ENCODE measurements around the gene XRRA1.

Gene XRRA1

DNA sequence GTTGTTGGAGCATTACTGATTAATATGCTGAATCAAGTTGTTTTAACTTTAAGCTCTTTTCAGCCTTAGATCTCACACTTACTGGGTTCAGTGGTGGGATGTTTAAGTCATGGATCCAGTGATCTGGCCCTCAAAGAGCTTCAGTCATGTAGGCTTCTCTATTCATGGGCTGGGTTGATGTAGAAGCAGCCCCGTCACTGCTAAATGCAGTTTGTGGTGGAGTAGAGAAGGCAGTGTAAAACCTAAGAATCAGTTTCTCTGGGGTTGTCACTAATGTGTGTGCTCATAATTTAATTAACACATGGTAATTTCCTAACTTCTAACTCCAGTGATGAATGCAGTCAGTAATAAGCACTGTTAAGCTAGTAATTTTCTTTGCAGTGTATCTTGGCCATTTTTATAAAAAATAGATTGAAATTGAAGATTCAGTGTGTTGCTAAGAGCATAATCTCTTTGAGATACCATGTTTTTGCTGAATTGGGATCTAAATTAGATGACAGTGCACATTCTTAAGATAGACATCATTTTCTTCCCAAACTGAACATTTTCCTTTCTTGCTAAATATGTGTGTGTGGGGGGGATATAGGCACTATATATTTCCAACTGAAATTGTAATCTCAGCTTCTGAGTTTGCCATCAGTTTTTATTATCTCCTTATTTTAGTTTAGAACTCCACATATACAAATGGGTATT is 9.2 kb upstream of the XRRA1 start:
- Histone ChIP-seq H3K4me3 (no peak overlapping the region), H3K27ac (no peak overlapping the region)
- TF ChIP-seq, protein P1, sequence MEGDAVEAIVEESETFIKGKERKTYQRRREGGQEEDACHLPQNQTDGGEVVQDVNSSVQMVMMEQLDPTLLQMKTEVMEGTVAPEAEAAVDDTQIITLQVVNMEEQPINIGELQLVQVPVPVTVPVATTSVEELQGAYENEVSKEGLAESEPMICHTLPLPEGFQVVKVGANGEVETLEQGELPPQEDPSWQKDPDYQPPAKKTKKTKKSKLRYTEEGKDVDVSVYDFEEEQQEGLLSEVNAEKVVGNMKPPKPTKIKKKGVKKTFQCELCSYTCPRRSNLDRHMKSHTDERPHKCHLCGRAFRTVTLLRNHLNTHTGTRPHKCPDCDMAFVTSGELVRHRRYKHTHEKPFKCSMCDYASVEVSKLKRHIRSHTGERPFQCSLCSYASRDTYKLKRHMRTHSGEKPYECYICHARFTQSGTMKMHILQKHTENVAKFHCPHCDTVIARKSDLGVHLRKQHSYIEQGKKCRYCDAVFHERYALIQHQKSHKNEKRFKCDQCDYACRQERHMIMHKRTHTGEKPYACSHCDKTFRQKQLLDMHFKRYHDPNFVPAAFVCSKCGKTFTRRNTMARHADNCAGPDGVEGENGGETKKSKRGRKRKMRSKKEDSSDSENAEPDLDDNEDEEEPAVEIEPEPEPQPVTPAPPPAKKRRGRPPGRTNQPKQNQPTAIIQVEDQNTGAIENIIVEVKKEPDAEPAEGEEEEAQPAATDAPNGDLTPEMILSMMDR (IDR thresholded peaks at IDR 0.05) = no peak
- DNase-seq (ENCODE audit: low spot score) = no peak

DNA sequence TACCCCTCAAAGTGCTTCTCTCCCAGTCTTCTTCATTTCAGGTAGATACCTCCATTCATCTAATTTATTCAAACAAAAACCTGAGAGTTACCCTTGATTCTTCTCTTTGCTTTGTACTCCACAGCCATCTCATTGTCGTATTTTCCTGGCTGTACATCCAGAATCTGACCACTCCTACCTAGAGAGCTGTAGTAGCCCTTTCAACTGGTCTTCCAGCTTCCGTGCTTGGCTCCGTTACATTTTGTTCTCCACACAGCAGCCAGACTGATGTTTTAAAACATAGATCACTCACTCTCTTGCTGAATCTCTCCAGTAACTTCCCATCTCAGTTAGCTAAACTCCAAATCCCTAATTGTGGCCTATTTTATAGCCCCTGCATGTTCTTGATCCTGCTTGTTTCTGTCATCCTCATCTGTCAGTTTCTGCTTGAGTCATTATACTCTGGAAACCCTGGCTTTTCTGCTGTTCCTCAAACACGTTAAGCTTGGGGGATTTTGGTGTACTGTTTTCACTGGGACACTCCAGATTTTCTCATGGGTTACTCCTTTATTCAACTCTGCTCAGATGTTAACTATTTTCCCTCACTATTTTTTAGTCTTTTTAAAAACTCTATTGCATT is 7.6 kb upstream of the XRRA1 start:
- TF ChIP-seq, protein P1 (IDR thresholded peaks at IDR 0.05) = no peak
- no peak overlapping the region for H3K27ac ChIP-seq
- H3K4me3 ChIP-seq = no peak overlapping the region
- DNase-seq (ENCODE audit: low spot score) = no peak

DNA sequence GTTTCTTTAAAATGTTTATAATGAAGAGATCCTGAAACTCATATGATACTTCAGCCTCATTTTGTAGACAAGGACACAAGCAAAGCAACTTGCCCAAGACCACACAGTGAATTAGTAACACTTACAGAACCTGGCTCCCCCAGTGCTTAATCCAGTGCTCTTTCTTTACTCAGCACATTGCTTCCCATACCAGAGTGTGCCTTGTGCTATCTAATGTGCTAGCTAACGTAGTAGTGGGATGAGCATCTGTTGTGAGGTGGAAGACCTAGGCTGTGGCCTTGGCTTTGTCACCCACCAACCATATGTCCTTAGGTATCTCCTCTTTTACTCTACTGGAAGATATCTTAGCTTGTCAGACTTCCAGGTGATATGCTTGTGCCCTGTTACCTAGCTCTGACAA is 5.3 kb upstream of the XRRA1 start:
- no peak overlapping the region for H3K4me3 ChIP-seq
- no peak for DNase-seq (ENCODE audit: low spot score)
- H3K27ac ChIP-seq = no peak overlapping the region
- TF ChIP-seq, protein P1 (IDR thresholded peaks at IDR 0.05) = no peak

DNA sequence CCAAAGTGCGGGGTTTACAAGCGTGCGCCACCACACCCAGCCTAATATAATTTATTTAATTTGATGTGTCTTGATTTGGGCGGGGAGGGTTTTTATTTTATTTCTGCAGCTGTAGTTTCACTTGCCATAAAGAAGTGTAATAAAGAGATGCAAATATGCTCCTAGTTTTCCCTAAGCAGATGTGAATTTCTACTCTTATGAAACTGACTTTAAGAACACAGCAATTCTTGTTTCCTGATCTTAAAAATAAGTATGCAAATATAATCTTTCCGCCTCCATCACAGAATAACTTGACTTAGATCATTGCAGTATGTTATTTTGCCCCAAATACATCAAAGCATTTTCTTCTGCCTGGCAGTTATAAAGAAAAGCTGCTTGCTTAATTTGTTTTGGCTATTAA is 4.6 kb upstream of the XRRA1 start:
- DNase-seq (ENCODE audit: low spot score) = no peak
- TF ChIP-seq, protein P1 (IDR thresholded peaks at IDR 0.05) = no peak
- no peak overlapping the region for H3K4me3 ChIP-seq
- no peak overlapping the region for H3K27ac ChIP-seq

DNA sequence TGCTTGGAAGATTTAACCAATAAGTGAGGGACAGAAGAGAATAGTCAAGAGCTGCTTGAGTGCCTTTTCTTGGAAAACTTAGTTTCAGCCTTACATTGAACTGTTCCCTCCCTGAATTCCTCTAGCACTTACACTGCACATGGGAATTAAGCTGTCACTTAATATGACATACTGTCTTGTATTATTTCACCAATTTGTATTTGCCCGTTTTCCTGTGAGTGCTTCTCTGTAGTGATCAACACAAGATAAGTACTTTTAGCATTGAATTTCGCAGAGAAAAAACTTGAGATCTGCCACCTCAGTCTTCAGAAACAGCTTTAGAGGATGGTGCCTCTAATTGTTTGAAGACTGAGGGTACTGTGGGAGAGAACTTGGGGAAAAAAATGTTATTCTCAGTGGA is 3.9 kb upstream of the XRRA1 start:
- H3K4me3 ChIP-seq = no peak overlapping the region
- TF ChIP-seq, protein P1 (IDR thresholded peaks at IDR 0.05) = no peak
- H3K27ac ChIP-seq = no peak overlapping the region
- no peak for DNase-seq (ENCODE audit: low spot score)

DNA sequence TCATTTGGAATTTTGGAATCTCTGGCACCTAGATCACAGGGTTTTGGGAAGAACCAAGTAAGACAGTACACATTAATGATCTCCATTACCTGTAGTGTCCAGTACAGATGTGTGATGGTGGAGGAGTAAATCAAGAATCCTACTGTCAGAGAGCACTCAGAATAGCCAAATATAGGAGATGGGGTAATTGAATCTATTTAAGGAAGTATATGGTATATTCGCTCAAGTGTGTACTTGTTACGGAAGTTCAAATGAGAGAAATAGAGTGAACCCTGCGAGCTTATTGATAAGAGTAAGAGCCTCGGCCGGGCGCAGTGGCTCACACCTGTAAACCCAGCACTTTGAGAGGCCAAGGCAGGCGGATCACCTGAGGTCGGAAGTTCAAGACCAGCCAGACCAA is 2.3 kb upstream of the XRRA1 start:
- DNase-seq (ENCODE audit: low spot score) = no peak
- TF ChIP-seq, protein P1 (IDR thresholded peaks at IDR 0.05) = no peak
- Histone ChIP-seq H3K27ac (no peak overlapping the region), H3K4me3 (no peak overlapping the region)

DNA sequence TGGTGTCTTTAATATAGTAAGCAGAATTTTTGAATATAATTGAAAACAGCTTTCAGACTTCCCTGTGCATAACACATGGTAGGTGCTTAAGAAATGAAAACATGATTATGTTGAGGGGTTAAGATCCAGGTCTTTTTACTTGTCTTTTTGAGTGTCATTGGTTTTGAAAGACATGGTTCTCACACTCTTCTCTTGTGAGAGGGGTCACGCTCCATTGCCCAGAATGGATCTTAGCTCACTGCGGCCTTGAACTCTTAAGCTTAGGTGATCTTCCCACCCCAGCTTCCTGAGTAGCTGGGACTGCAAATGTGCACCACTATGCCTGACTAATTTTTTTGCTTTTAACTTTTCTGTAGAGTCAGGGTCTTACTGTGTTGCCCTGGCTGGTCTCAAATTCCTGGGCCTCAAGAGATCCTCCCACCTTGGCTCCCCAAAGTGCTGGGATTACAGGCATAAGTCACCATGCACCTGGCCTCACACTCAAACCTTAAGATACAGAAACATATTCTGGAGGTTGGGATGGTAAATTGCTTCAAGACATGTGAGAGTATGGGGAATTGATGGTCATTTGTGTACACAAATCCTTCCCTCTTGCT is 1.6 kb upstream of the XRRA1 start:
- H3K27ac ChIP-seq = no peak overlapping the region
- no peak for DNase-seq (ENCODE audit: low spot score)
- TF ChIP-seq, protein P1 (IDR thresholded peaks at IDR 0.05) = no peak
- H3K4me3 ChIP-seq = peak overlapping the region; percentile 84

Measured in coronary artery (tissue), 2 donors.